ENCODE data around the gene MYOM3. TPM values are rescaled to one million over a fixed set of nuclear protein-coding genes. Genes with fewer than 3 reads are reported as not detected.

Gene MYOM3
- total and polyA plus RNA-seq, 2 of the 4 experiments (the other 2 are of a cell fraction): 0.03 TPM; not detected in 1

DNA sequence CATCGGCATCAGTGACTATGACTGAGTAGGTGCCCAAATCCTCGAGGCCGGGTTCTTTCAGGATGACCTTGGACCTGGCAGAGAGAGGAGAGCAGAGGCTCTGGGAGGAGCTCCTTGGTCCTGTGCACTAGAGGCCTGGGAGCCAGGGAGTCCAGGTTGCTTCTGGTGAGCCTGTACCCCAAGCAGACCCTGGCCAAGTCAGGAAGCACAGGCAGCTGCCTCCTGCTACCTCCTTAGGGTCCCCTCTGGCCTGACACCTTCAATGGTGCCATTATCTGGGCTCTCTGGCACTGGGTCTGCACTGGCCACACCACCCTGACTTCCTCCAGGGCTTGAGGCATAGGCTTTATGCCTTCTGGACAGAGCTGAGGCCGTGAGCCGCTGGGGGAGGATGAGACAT lies 37.7 kb downstream of the MYOM3 start:
- Histone ChIP-seq H3K23ac (ENCODE audit: low read depth, low read length) (no peak overlapping the region), H2AFZ (replicated peaks; ENCODE audit: low read length, poor library complexity) (no peak overlapping the region), H3K27ac (ENCODE audit: insufficient read depth, low read length) (no peak overlapping the region), H3K9me3 (ENCODE audit: control insufficient read depth, insufficient read depth, low read length) (no peaks in the 10 kb centered on the region), H4K91ac (ENCODE audit: insufficient read depth, low read depth, low read length) (no peak overlapping the region), H3K4me2 (ENCODE audit: low read depth, low read length) (no peak overlapping the region), H4K5ac (ENCODE audit: low read depth, low read length) (no peak overlapping the region), H3K14ac (replicated peaks; ENCODE audit: low read depth, low read length) (no peak overlapping the region), H2AK9ac (replicated peaks; ENCODE audit: low read depth, low read length, poor library complexity) (no peak overlapping the region), H3K4me1 (ENCODE audit: control insufficient read depth, insufficient read depth, low read length) (no peaks in the 10 kb centered on the region), H3K56ac (ENCODE audit: extremely low read depth, insufficient read depth, low read length) (no peak overlapping the region), H2BK15ac (ENCODE audit: low read depth, low read length) (no peak overlapping the region), H3K4me3 (ENCODE audit: insufficient read depth, low read depth, low read length) (no peak overlapping the region), H3K27me3 (ENCODE audit: control insufficient read depth, insufficient read depth, low read length) (peaks cover 29% of the 10 kb centered on the region), H2BK120ac (ENCODE audit: low read depth, low read length) (no peak overlapping the region), H4K8ac (ENCODE audit: low read depth in 2 of 2, low read length in 2 of 2) (no peak overlapping the region), H2BK5ac (ENCODE audit: low read depth, low read length, poor library complexity, severe bottlenecking) (no peak overlapping the region), H3K36me3 (ENCODE audit: control insufficient read depth, insufficient read depth, low read length) (no peaks in the 10 kb centered on the region), H3K79me1 (ENCODE audit: low read depth in 1 of 2, low read length in 2 of 2) (no peaks in the 10 kb centered on the region), H3K9me1 (ENCODE audit: insufficient read depth, low read length) (no peaks in the 10 kb centered on the region), H3K9ac (ENCODE audit: low read depth, low read length) (no peak overlapping the region), H3K4ac (ENCODE audit: low read depth, low read length) (no peak overlapping the region), H2BK20ac (ENCODE audit: low read depth, low read length) (no peak overlapping the region), H4K20me1 (ENCODE audit: insufficient read depth, low read length) (no peaks in the 10 kb centered on the region; the same call in 1 of the 2 replicates), H3K18ac (ENCODE audit: low read depth, low read length) (no peak overlapping the region), H2AK5ac (ENCODE audit: low read depth, low read length) (no peak overlapping the region)
- in situ Hi-C loops (cut with MboI; ENCODE audit: low sequenced_read_pairs) (no loop called here), dilution Hi-C loops (cut with HindIII; ENCODE audit: low sequenced_read_pairs, unreplicated experiment) (no loop called here), intact Hi-C loops (cut with micrococcal nuclease) (loop anchor here (5.0 kb wide), 1 partner anchor 548 kb away; no protein-coding TSS in a partner anchor)
- 52% methylated on average over 3 of the region's 5 CpGs; no CpG with 5 or more reads in 1 of the 2 experiments for WGBS, 2 experiments (ENCODE audit: extremely low coverage in 2 of 2, insufficient read length in 1 of 2)
- no TSS peak for BruUV-seq (replicated peaks)
- CTCF ChIA-PET: no interaction called here
- no peak for ATAC-seq (ENCODE audit: low read depth)
- DNase-seq: no peak
- POLR2A ChIA-PET (ENCODE audit: unreplicated experiment): no interaction called here
- TF ChIP-seq BHLHE40 (IDR thresholded peaks at IDR 0.05; ENCODE audit: low read depth, low read length) (no peak), POLR2A (IDR thresholded peaks at IDR 0.05; ENCODE audit: low read depth, low read length) (no peak), CEBPB (IDR thresholded peaks at IDR 0.05; ENCODE audit: low read depth, low read length) (no peak), MAZ (IDR thresholded peaks at IDR 0.05; ENCODE audit: borderline replicate concordance, low read depth, low read length) (no peak), MAFK (IDR thresholded peaks at IDR 0.05; ENCODE audit: low read depth, low read length) (no peak), CHD1 (IDR thresholded peaks at IDR 0.05; ENCODE audit: low read depth, low read length) (no peak)
- TF ChIP-seq, protein P1, sequence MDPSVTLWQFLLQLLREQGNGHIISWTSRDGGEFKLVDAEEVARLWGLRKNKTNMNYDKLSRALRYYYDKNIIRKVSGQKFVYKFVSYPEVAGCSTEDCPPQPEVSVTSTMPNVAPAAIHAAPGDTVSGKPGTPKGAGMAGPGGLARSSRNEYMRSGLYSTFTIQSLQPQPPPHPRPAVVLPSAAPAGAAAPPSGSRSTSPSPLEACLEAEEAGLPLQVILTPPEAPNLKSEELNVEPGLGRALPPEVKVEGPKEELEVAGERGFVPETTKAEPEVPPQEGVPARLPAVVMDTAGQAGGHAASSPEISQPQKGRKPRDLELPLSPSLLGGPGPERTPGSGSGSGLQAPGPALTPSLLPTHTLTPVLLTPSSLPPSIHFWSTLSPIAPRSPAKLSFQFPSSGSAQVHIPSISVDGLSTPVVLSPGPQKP (IDR thresholded peaks at IDR 0.05; ENCODE audit: borderline replicate concordance, low read depth, low read length): no peak
- TF ChIP-seq, protein P2, sequence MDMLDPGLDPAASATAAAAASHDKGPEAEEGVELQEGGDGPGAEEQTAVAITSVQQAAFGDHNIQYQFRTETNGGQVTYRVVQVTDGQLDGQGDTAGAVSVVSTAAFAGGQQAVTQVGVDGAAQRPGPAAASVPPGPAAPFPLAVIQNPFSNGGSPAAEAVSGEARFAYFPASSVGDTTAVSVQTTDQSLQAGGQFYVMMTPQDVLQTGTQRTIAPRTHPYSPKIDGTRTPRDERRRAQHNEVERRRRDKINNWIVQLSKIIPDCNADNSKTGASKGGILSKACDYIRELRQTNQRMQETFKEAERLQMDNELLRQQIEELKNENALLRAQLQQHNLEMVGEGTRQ (IDR thresholded peaks at IDR 0.05; ENCODE audit: low read depth, low read length): no peak
